Karpas-422 (cell line): ENCODE results near the gene DIPK1C. TPM values are rescaled to one million over a fixed set of nuclear protein-coding genes. Genes with fewer than 3 reads are reported as not detected.

Experiments
- DNase-seq: peaks from one replicate; pipeline ENCODE4 v3.0.0-alpha.2; 2015
- H2AFZ ChIP-seq: fragments of 200-600 bp; sonication (generic); 2 replicates; pipeline ENCODE4 v1.6.1; 2014; ENCODE audit warnings: antibody characterized with exemption, low read length, mixed read lengths
- H3K27ac ChIP-seq: fragments of 200-600 bp; sonication (generic); 2 replicates; pipeline ENCODE4 v1.5.1; 2014; ENCODE audit warnings: mild to moderate bottlenecking, low read length, moderate library complexity
- H3K27me3 ChIP-seq: fragments of 200-600 bp; sonication (generic); 2 replicates; pipeline ENCODE4 v1.6.1; 2014; ENCODE audit warnings: low read length, mixed read lengths
- H3K36me3 ChIP-seq: fragments of 200-600 bp; sonication (generic); 2 replicates; pipeline ENCODE4 v1.6.1; 2014; ENCODE audit warnings: low read length, mixed read lengths; ENCODE audit not compliant: insufficient read depth
- H3K4me1 ChIP-seq: fragments of 200-600 bp; sonication (generic); 2 replicates; pipeline ENCODE4 v1.6.1; 2014; ENCODE audit warnings: mild to moderate bottlenecking, low read length, mixed read lengths
- H3K4me2 ChIP-seq: fragments of 200-600 bp; sonication (generic); 2 replicates; pipeline ENCODE4 v1.6.1; 2014; ENCODE audit warnings: low read length, low read depth, mild to moderate bottlenecking; ENCODE audit not compliant: poor library complexity, severe bottlenecking
- H3K4me3 ChIP-seq: fragments of 200-600 bp; sonication (generic); 2 replicates; pipeline ENCODE4 v1.5.1; 2014; ENCODE audit warnings: mild to moderate bottlenecking, antibody characterized with exemption, low read length, mixed read lengths
- H3K79me2 ChIP-seq: fragments of 200-600 bp; sonication (generic); 2 replicates; pipeline ENCODE4 v1.6.1; 2014; ENCODE audit warnings: mild to moderate bottlenecking, low read length, mixed read lengths
- H3K9ac ChIP-seq: fragments of 200-600 bp; sonication (generic); 2 replicates; pipeline ENCODE4 v1.6.0; 2014; ENCODE audit warnings: low read length
- H3K9me2 ChIP-seq: fragments of 200-600 bp; sonication (generic), shearing (Covaris generic); replicated peaks from 2 replicates; pipeline ENCODE4 v1.6.0; 2014; ENCODE audit warnings: mild to moderate bottlenecking, low read length, moderate library complexity; ENCODE audit not compliant: insufficient read depth
- H3K9me3 ChIP-seq: fragments of 300-700, 200-600 bp; sonication (generic); 2 replicates; pipeline ENCODE4 v1.6.1; 2014; ENCODE audit warnings: low read length, mixed read lengths
- H4K20me1 ChIP-seq: fragments of 200-600 bp; sonication (generic); 2 replicates; pipeline ENCODE4 v1.6.1; 2014; ENCODE audit warnings: mild to moderate bottlenecking, antibody characterized with exemption, low read length, low read depth; ENCODE audit not compliant: insufficient read depth
- total RNA-seq: library from RNA; depleted of rRNA; stranded (reverse); fragments of >200 nt; shearing (Covaris generic); gene quantifications from 2 replicates; pipeline ENCODE4 v1.2.3, GENCODE V29; 2014; ENCODE audit warnings: low replicate concordance

Gene DIPK1C
- total RNA-seq, 1 experiment from 2014 or later = not detected

DNA sequence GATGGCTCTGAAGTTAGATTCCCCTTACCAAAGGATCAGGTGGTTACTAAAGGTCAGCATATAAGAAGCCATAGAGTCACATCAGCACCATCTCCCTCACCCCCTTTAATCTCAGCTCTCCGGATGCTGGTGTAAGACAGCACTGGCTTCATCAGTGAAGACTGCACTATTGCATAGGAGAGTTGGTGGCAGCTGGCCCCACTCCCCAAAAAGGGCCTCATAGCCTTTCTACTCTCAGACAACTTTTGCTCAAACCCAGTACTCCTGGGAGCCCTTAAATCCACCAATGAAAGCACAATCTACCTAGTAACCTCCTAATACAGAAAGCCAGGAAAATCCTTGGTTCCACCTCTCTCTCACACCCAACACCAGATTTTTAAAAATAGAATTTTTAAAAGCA, 6.9 kb upstream of the DIPK1C start:
- Histone ChIP-seq H3K27me3 (0 out of 2 replicates have a peak, but pooled peaks cover 3% of the 10 kb centered on the region), H3K27ac (no peak overlapping the region), H3K79me2 (no peaks in the 10 kb centered on the region), H3K9me3 (no peaks in the 10 kb centered on the region), H3K36me3 (no peaks in the 10 kb centered on the region), H3K9ac (no peak overlapping the region), H2AFZ (no peak overlapping the region), H3K9me2 (no peaks in the 10 kb centered on the region), H3K4me2 (no peak overlapping the region), H3K4me3 (no peak overlapping the region), H3K4me1 (no peaks in the 10 kb centered on the region), H4K20me1 (no peaks in the 10 kb centered on the region)
- no peak for DNase-seq

DNA sequence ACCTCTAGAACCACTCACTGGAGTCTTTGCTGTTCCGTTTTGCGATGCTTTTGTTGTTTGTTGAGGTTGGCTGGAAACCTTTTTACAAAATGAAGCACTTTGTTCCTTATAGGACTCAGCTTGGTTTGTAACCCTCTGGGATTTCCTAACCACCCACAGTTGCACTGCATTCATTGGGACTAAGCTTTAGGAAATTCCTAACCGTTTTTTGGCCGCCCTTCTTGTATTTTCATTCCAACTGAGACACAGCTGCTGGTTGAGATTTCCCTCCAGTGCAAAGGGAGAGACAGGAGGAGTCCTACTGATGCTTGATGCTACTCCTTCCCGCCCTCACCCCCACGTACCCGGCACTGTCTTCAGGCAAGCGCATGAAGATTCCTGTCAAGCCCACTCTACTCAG, 6.1 kb upstream of the DIPK1C start:
- Histone ChIP-seq H3K79me2 (no peaks in the 10 kb centered on the region), H3K36me3 (no peaks in the 10 kb centered on the region), H3K4me1 (no peaks in the 10 kb centered on the region), H3K9ac (no peak overlapping the region), H2AFZ (no peak overlapping the region), H3K9me3 (no peaks in the 10 kb centered on the region), H3K4me3 (no peak overlapping the region), H3K27me3 (0 out of 2 replicates have a peak, but pooled peaks cover 3% of the 10 kb centered on the region), H3K4me2 (no peak overlapping the region), H4K20me1 (no peaks in the 10 kb centered on the region), H3K9me2 (no peaks in the 10 kb centered on the region), H3K27ac (no peak overlapping the region)
- no peak for DNase-seq

GRCh38 chr18:74460825-74461224, 3.7 kb upstream of the DIPK1C start:
- 0 out of 2 replicates have a peak, but pooled peaks cover 3% of the 10 kb centered on the region for H3K27me3 ChIP-seq
- H3K4me2 ChIP-seq = no peak overlapping the region
- no peaks in the 10 kb centered on the region for H3K79me2 ChIP-seq
- H3K4me1 ChIP-seq = no peaks in the 10 kb centered on the region
- no peak for DNase-seq
- H4K20me1 ChIP-seq = no peaks in the 10 kb centered on the region
- H3K9me3 ChIP-seq = no peaks in the 10 kb centered on the region
- H3K4me3 ChIP-seq = no peak overlapping the region
- H3K36me3 ChIP-seq = no peaks in the 10 kb centered on the region
- no peaks in the 10 kb centered on the region for H3K9me2 ChIP-seq
- H3K9ac ChIP-seq = no peak overlapping the region
- H2AFZ ChIP-seq = no peak overlapping the region
- H3K27ac ChIP-seq = no peak overlapping the region

GRCh38 chr18:74459889-74460288, 2.8 kb upstream of the DIPK1C start:
- Histone ChIP-seq H3K27me3 (0 out of 2 replicates have a peak, but pooled peaks cover 3% of the 10 kb centered on the region), H3K4me1 (no peaks in the 10 kb centered on the region), H3K36me3 (no peaks in the 10 kb centered on the region), H2AFZ (no peak overlapping the region), H3K79me2 (no peaks in the 10 kb centered on the region), H3K9me3 (no peaks in the 10 kb centered on the region), H4K20me1 (no peaks in the 10 kb centered on the region), H3K9me2 (no peaks in the 10 kb centered on the region), H3K4me3 (no peak overlapping the region), H3K9ac (no peak overlapping the region), H3K4me2 (no peak overlapping the region), H3K27ac (no peak overlapping the region)
- DNase-seq = no peak

GRCh38 chr18:74457725-74458421, 765 bp upstream of the DIPK1C start:
- Histone ChIP-seq H3K9me2 (no peaks in the 10 kb centered on the region), H4K20me1 (no peaks in the 10 kb centered on the region), H3K27me3 (0 out of 2 replicates have a peak, but pooled peaks cover 3% of the 10 kb centered on the region), H3K36me3 (no peaks in the 10 kb centered on the region), H3K27ac (no peak overlapping the region), H3K9me3 (no peaks in the 10 kb centered on the region), H3K9ac (no peak overlapping the region), H3K4me1 (no peaks in the 10 kb centered on the region), H2AFZ (no peak overlapping the region), H3K79me2 (no peaks in the 10 kb centered on the region), H3K4me2 (no peak overlapping the region), H3K4me3 (no peak overlapping the region)
- DNase-seq = no peak

DNA sequence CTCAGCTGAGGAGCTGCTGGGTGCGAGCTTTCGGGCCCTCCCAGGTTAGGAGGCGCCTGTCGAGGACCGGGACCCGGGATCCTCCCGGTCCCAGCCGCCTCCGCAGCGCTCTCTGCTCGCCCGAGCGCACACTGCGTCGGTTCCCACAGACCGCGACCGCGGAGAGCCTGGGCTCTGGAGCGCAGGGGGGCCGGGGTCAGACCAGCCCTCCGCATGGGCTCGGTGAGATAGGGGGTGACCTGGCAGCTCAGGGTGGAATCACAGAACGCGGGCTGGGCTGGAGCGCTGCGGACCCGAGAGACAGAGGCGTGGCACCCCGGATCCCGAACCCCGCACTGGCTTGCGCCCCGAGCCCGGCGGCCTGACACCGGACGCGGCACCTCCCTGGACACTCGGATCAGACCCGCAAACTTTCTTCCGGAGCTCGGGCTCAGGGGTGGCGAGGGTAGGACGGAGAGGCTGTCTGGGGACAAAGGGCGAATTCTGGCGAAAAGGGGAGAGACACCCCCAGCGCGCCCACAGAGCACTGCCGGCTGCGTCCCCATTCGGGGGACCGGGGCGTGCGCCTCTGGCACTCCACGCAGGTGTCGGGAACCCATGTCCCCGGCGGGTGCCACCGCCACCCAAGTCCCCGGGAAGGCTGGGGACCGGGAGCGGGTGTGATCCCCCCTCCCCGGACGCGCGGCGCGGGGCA, 612 bp downstream of the DIPK1C start:
- H3K27me3 ChIP-seq = no peaks in the 10 kb centered on the region
- no peak overlapping the region for H3K9ac ChIP-seq
- no peak overlapping the region for H3K27ac ChIP-seq
- H3K9me2 ChIP-seq = no peaks in the 10 kb centered on the region
- no peak overlapping the region for H2AFZ ChIP-seq
- no peaks in the 10 kb centered on the region for H3K9me3 ChIP-seq
- DNase-seq = no peak
- no peak overlapping the region for H3K4me3 ChIP-seq
- H4K20me1 ChIP-seq = no peaks in the 10 kb centered on the region
- no peaks in the 10 kb centered on the region for H3K4me1 ChIP-seq
- no peaks in the 10 kb centered on the region for H3K79me2 ChIP-seq
- no peaks in the 10 kb centered on the region for H3K36me3 ChIP-seq
- H3K4me2 ChIP-seq = no peak overlapping the region

GRCh38 chr18:74456017-74456348, 1.1 kb downstream of the DIPK1C start:
- Histone ChIP-seq H3K4me3 (no peak overlapping the region), H3K4me2 (no peak overlapping the region), H3K9me3 (no peaks in the 10 kb centered on the region), H2AFZ (no peak overlapping the region), H3K27ac (no peak overlapping the region), H3K27me3 (no peaks in the 10 kb centered on the region), H3K9ac (no peak overlapping the region), H3K79me2 (no peaks in the 10 kb centered on the region), H3K4me1 (no peaks in the 10 kb centered on the region), H4K20me1 (no peaks in the 10 kb centered on the region), H3K9me2 (no peaks in the 10 kb centered on the region), H3K36me3 (no peaks in the 10 kb centered on the region)
- no peak for DNase-seq

- H3K27me3 ChIP-seq = no peaks in the 10 kb centered on the region
- no peak for DNase-seq
- no peak overlapping the region for H3K4me3 ChIP-seq
- no peak overlapping the region for H3K4me2 ChIP-seq
- H3K9ac ChIP-seq = no peak overlapping the region
- H3K4me1 ChIP-seq = no peaks in the 10 kb centered on the region
- no peaks in the 10 kb centered on the region for H3K79me2 ChIP-seq
- H2AFZ ChIP-seq = no peak overlapping the region
- no peaks in the 10 kb centered on the region for H3K36me3 ChIP-seq
- H4K20me1 ChIP-seq = no peaks in the 10 kb centered on the region
- no peaks in the 10 kb centered on the region for H3K9me3 ChIP-seq
- no peak overlapping the region for H3K27ac ChIP-seq
- no peaks in the 10 kb centered on the region for H3K9me2 ChIP-seq
Measured at GRCh38 chr18:74455386-74455785, 1.7 kb downstream of the DIPK1C start.
